GM20000 (cell line): ENCODE measurements around the gene CREB3L4.

Source experiments
- DNase-seq: peaks from one replicate; pipeline ENCODE4 v3.0.0; 2012; ENCODE audit warnings: low spot score
- TF ChIP-seq, protein P1 (sequence below): IDR thresholded peaks from 2 replicates; pipeline ENCODE4 v1.5.1; 2012; ENCODE audit warnings: mild to moderate bottlenecking, control low read depth; ENCODE audit errors: extremely low read depth, missing control alignments

CREB3L4 gene

DNA sequence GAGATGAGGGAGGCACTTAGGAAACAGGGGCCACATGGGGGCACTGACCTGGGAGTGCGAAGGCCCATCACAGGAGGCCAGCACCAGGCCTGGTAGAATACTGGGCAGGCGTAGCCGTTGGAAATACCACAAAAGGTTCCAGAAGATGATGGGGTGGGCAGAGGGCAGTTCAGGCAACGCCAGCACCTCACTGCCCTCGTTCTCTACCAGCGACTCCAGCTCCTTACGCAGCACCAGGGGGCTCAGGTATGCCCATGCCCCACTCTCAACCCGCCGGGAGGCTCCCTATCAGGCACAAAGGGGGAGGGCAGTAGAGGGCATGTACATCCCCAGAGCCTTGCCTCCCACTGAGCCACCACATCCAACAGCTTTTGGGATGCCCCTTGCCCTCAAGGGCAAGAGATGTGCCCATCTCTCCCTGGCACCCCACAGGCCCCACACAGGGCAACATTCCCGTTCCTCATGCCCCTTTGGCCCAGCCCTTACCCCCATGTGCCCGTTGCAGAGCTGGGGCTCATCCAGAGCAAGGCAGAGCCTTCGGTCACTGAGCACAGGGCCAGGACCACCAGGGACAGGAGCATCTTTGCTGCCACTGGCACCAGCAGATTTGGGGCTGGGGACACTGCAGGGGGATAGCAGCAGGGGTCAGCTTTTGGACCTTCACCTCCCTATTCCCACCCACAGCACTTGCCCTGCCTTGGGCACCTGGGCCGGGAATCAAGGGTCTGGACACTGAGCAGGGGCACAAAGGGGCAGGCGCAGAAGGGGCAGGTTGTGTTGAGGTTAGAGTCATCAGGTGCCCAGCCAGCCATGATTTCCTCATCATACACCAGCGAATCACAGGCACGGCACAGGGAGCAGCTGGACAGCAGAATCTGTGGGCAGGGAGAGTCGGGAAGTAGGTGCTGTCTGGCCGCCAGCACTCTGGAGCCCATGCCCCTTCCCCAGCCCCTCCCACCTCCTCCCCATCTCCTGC is 35.3 kb upstream of the CREB3L4 start:
- TF ChIP-seq, protein P1, sequence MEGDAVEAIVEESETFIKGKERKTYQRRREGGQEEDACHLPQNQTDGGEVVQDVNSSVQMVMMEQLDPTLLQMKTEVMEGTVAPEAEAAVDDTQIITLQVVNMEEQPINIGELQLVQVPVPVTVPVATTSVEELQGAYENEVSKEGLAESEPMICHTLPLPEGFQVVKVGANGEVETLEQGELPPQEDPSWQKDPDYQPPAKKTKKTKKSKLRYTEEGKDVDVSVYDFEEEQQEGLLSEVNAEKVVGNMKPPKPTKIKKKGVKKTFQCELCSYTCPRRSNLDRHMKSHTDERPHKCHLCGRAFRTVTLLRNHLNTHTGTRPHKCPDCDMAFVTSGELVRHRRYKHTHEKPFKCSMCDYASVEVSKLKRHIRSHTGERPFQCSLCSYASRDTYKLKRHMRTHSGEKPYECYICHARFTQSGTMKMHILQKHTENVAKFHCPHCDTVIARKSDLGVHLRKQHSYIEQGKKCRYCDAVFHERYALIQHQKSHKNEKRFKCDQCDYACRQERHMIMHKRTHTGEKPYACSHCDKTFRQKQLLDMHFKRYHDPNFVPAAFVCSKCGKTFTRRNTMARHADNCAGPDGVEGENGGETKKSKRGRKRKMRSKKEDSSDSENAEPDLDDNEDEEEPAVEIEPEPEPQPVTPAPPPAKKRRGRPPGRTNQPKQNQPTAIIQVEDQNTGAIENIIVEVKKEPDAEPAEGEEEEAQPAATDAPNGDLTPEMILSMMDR, result no peak
- DNase-seq, result no peak

- DNase-seq, result no peak
- TF ChIP-seq, protein P1, result no peak
Observed at GRCh38 chr1:153933430-153933829, 34.3 kb upstream of the CREB3L4 start.

DNA sequence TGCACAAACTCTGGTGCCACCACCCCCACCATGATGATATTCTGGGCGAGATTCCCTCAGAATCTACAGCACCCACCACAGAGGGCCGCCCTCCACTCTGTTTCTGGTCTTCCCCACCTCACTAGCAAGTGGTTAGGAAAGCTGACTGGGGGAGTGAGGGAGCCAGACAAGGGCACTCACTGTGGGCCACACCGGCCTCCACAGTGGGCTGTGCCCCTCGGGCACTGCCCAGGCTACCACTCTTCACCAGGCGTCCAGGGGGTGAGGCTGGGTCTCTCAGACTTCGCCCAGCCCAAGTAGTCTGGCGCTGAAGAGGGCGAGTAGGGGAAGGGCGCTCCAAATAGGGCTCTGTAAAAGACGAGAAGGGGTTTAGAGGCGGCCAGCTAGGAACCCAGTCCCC is 33.7 kb upstream of the CREB3L4 start:
- TF ChIP-seq, protein P1, result no peak
- no peak for DNase-seq

DNA sequence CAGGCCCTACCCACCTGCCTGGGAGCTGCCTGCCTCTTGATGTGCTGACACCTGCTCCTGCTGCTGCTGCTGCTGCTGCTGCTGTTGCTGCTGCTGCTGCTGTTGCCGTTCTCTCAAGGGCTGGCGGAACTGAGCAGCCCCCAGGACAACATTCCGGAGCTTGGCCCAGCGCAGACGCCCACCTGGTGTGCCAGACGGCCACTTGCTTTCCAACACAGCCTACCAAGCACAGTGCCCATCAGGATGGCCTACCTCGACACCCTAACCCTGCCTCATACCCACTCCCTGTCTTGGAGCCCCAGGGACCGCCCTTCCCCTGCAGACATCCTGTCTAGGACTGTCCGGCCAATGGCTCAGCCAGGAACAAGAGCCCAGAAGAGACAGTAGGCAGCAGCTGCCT is 33.0 kb upstream of the CREB3L4 start:
- DNase-seq, result no peak
- TF ChIP-seq, protein P1, result no peak

DNA sequence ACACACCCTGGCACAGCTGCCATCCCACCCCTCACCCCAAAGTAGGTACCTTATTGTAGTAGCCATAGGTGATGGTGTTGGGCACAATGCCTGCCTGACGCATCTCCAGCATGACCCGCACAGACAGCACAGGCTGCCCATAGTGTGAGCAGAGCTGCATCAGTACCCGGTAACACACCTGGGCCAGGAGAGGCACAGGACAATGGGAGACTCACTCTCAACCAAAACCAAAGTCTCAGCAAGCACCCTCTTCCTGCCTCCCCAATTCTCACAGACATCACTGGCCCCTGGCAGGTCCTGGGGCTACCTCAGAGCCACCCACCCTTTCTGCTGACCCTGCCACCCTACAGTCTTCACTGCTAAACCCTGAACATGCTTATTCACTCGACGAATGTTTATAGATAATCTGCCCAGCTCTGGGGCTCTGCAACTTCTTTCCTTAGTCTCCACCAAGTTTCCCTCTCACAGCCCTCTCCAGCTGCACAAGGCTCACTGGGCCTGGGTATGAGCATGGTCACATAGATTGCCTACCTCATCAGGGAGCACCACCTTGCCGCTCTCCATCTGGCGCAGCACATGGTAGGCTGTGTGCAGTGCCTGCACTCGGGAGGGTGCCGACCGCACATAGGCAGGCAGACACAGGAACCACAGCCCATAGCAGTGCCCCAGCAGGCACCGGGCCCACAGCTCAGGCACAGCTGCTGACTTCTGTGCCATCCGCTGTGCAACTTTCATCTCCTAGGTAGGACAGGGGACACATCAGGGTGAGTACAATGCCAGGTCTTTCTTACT is 31.5 kb upstream of the CREB3L4 start:
- no peak for DNase-seq

DNA sequence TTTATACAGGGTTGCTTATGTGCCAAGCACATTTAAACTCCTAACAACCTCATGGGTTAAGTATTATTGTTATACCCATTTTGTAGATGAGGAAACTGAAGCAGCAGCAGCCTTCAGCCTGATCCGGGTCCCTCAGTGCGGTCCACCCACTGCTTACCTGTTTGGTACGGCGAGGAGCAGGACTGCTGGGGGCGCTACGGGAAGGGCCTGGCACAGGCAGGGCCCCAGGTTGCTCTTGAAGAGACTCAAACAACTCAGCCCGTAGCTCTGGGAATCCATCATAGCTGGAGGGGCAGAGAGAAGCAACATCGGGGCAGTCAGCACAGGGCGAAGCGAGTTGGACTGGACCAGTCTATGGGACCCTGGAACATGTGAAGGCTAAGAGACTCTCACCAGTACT is 30.4 kb upstream of the CREB3L4 start:
- TF ChIP-seq, protein P1, result no peak
- DNase-seq, result no peak

More for the DNA sequence above, 31.5 kb upstream of the CREB3L4 start:
- TF ChIP-seq, protein P1, result no peak

GRCh38 chr1:153938996-153939395 is 28.7 kb upstream of the CREB3L4 start:
- DNase-seq, result no peak
- TF ChIP-seq, protein P1, result no peak
